HG02763 (cell line): ENCODE measurements around the gene CLDN24.

Source experiments
- ATAC-seq: cut with Tn5 transposase; IDR thresholded peaks from one replicate; pipeline ENCODE4 v1.9.1; 2021; ENCODE audit warnings: mild to moderate bottlenecking, moderate library complexity; ENCODE audit not compliant: unreplicated experiment

The CLDN24 gene

GRCh38 chr4:183286590-183287308 lies 35.5 kb downstream of the CLDN24 start:
- ATAC-seq: no peak

DNA sequence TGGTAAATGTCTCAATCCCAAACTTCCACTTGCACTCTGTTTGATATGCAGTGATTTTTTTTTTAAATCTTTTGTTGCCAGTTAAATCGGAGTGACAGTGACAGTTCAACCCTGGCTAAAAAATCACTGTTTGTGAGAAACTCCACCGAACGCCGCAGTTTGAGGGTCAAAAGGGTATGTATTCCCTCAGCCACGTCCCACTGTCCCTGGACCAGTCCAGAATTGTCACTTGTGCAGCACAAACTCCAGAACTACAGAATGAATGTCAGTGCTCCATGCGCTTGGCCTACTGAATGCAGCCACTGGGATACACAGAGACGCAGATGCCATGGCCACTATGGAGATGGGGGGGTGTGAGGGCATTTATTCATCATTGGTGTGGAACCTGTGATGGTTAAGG lies 36.3 kb downstream of the CLDN24 start:
- no peak for ATAC-seq

GRCh38 chr4:183284965-183285364 lies 37.3 kb downstream of the CLDN24 start:
- ATAC-seq: no peak

- no peak for ATAC-seq
Measured at GRCh38 chr4:183284258-183284785, 37.9 kb downstream of the CLDN24 start.

DNA sequence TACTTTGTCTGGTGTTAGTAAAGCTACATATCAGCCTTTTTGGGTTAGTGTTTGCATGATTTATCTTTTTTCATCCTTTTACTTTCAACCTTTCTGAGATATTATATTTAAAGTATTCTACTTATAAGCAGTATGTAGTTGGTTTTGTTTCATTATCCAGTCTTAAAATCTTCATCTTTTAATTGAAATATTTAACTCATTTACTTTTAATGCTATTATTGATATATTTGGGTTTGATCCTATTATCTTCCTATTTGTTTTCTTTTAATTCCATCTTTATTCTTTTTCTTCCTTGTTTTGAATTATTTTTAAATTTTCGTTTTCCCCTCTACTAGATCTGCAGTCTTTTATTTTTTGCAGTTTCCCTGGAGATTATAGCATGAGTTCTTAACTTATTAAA lies 46.1 kb downstream of the CLDN24 start:
- ATAC-seq: no peak

- no peak for ATAC-seq
Measured at GRCh38 chr4:183272384-183272783, 49.8 kb downstream of the CLDN24 start.
